OCI-LY1 (cell line): ENCODE measurements around the gene TEP1.

Experiments used
- CTCF ChIP-seq: fragments of 200-600 bp; sonication (generic), shearing (Covaris generic); IDR thresholded peaks from 2 replicates; pipeline ENCODE4 v1.5.1; 2017; ENCODE audit warnings: mild to moderate bottlenecking, antibody characterized with exemption, low read length, moderate library complexity, mixed read lengths
- EZH2 ChIP-seq: fragments of 200-600 bp; sonication (generic), shearing (Covaris generic); IDR thresholded peaks from 2 replicates; pipeline ENCODE4 v1.8.0; 2017; ENCODE audit warnings: borderline replicate concordance, mixed run types, mild to moderate bottlenecking, antibody characterized with exemption, low read length, moderate library complexity, mixed read lengths

- TF ChIP-seq CTCF = no peak
- no peak for TF ChIP-seq EZH2
These were observed 48.2 kb upstream of the TEP1 start, which contains the start of gene PIP4P1 for GRCh38 chr14:20461225-20462141.
